HepG2 (cell line): ENCODE data around the gene PSEN2. TPM values are rescaled to one million over a fixed set of nuclear protein-coding genes. Genes with fewer than 3 reads are reported as not detected.

Experiments
- ETV5 ChIP-seq: IDR thresholded peaks from 2 replicates; pipeline ENCODE4 v1.6.1; 2018; ENCODE audit warnings: missing biosample characterization, missing genetic modification reagents, inconsistent platforms, borderline replicate concordance
- RAD21 ChIP-seq: fragments of 450-650 bp; formaldehyde crosslinking; IDR thresholded peaks from 2 replicates; pipeline ENCODE4 v1.5.0; 2020; ENCODE audit warnings: mild to moderate bottlenecking
- YY1 ChIP-seq: IDR thresholded peaks from 2 replicates; pipeline ENCODE4 v1.6.1; 2011; ENCODE audit warnings: low read length, low read depth, moderate library complexity, mild to moderate bottlenecking; ENCODE audit not compliant: insufficient read depth, insufficient replicate concordance
- ZBTB7B ChIP-seq: sonication (generic); formaldehyde crosslinking; IDR thresholded peaks from 2 replicates; pipeline ENCODE4 v1.4.0; 2020; ENCODE audit warnings: missing genetic modification reagents
- ZMYM4 ChIP-seq: sonication (generic); formaldehyde crosslinking; IDR thresholded peaks from 2 replicates; pipeline ENCODE4 v1.8.1; 2023; ENCODE audit warnings: mild to moderate bottlenecking, missing genetic modification reagents
- ZNF589 ChIP-seq: sonication (generic); formaldehyde crosslinking; conservative IDR thresholded peaks from 2 replicates; pipeline ENCODE4 v1.8.0; 2022; ENCODE audit warnings: mild to moderate bottlenecking, moderate library complexity, missing genetic modification reagents
- ZNF652 ChIP-seq: IDR thresholded peaks from 2 replicates; pipeline ENCODE4 v1.6.1; 2016; ENCODE audit warnings: low read depth, borderline replicate concordance
- polyA plus RNA-seq, 8 experiments: library from polyadenylated mRNA; depleted of rRNA in 3 of 8; stranded (reverse) in 7 of 8; unstranded in 1 of 8; fragments of >200 nt; fragmentation: Illumina TruSeq in 4 of 8; extraction: Trizol in 4 of 8; gene quantifications; 2 replicates each; pipeline versions ENCODE4 v1.2.1 to v1.2.3, GENCODE V29; 2011 to 2016; ENCODE audit warnings: low read depth in 4 of 8, missing spikeins in 1 of 8, mixed read lengths in 1 of 8; ENCODE audit not compliant: insufficient read depth in 1 of 8
- total RNA-seq, 5 experiments: library from RNA; depleted of rRNA; stranded (reverse); fragments of >200 nt; fragmentation: Illumina TruSeq; extraction: Trizol; gene quantifications; 2 replicates each; pipeline ENCODE4 v1.2.3, GENCODE V29; 2016; ENCODE audit warnings: low read depth in 1 of 5
- TF ChIP-seq, protein P1 (sequence below): sonication (generic); formaldehyde crosslinking; IDR thresholded peaks from 2 replicates; pipeline ENCODE4 v1.5.1; 2020; ENCODE audit warnings: mild to moderate bottlenecking, missing genetic modification reagents, moderate library complexity
- TF ChIP-seq, protein P2 (sequence below), 2 experiments: sonication (generic) in 1 of 2; formaldehyde crosslinking in 1 of 2; IDR thresholded peaks; 2 replicates each; pipeline versions ENCODE4 v1.4.0 to v1.6.1; 2016 to 2020; ENCODE audit warnings: borderline replicate concordance in 1 of 2, low read depth in 1 of 2, mild to moderate bottlenecking in 1 of 2, missing genetic modification reagents in 1 of 2
- TF ChIP-seq, protein P3 (sequence below): sonication (generic); formaldehyde crosslinking; IDR thresholded peaks from 2 replicates; pipeline ENCODE4 v1.5.0; 2020; ENCODE audit warnings: mild to moderate bottlenecking, missing genetic modification reagents
- TF ChIP-seq, protein P4 (sequence below): sonication (generic); formaldehyde crosslinking; IDR thresholded peaks from 2 replicates; pipeline ENCODE4 v1.5.0; 2020; ENCODE audit warnings: mild to moderate bottlenecking, missing genetic modification reagents, moderate library complexity

Gene PSEN2
- total and polyA plus RNA-seq, 2 of the 13 experiments (the other 11 are each of a cell fraction or from before 2014, with no cell fraction given), result 5.9 to 13.1 TPM

DNA sequence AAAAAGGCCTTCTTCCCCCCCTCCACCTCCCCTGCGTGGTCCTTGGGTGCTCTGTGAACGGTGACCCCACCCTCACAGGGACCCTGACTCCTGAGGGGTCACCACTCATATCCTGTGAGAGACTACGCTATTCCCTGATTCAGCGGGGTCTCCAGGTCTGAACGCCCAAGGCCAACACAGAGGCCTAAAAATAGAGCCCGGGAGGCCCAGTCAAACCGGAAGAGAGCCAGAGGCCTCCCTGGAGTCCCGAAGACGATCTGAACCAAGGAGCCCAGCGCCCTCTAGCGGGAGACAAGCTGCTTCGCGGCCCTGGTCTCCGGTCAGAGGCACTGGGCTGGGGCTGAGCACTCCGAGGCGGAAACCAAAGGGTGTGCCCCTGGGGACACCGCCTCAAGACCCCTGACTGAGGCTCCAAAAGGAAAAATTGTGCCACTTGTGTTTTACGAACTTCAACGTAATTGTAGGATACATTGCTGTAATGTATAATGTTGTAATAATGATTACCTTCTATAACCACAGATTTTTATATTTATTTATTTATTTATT is 42.4 kb upstream of the PSEN2 start (continued):
- TF ChIP-seq ZNF589 (CRISPR knock-in tag), result no peak
- peak; percentile 19 for TF ChIP-seq YY1
- peak; percentile 85 for TF ChIP-seq RAD21 (CRISPR knock-in tag)
- no peak for TF ChIP-seq ZBTB7B
- TF ChIP-seq ZMYM4 (CRISPR knock-in tag), result 0 out of 2 replicates have a peak, but pooled peaks have one; percentile 13
- TF ChIP-seq ZNF652 (CRISPR knock-in tag), result peak; percentile 57; the same call in 1 of the 2 replicates
- TF ChIP-seq, protein P1, sequence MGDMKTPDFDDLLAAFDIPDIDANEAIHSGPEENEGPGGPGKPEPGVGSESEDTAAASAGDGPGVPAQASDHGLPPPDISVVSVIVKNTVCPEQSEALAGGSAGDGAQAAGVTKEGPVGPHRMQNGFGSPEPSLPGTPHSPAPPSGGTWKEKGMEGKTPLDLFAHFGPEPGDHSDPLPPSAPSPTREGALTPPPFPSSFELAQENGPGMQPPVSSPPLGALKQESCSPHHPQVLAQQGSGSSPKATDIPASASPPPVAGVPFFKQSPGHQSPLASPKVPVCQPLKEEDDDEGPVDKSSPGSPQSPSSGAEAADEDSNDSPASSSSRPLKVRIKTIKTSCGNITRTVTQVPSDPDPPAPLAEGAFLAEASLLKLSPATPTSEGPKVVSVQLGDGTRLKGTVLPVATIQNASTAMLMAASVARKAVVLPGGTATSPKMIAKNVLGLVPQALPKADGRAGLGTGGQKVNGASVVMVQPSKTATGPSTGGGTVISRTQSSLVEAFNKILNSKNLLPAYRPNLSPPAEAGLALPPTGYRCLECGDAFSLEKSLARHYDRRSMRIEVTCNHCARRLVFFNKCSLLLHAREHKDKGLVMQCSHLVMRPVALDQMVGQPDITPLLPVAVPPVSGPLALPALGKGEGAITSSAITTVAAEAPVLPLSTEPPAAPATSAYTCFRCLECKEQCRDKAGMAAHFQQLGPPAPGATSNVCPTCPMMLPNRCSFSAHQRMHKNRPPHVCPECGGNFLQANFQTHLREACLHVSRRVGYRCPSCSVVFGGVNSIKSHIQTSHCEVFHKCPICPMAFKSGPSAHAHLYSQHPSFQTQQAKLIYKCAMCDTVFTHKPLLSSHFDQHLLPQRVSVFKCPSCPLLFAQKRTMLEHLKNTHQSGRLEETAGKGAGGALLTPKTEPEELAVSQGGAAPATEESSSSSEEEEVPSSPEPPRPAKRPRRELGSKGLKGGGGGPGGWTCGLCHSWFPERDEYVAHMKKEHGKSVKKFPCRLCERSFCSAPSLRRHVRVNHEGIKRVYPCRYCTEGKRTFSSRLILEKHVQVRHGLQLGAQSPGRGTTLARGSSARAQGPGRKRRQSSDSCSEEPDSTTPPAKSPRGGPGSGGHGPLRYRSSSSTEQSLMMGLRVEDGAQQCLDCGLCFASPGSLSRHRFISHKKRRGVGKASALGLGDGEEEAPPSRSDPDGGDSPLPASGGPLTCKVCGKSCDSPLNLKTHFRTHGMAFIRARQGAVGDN (CRISPR knock-in tag), result 0 out of 2 replicates have a peak, but pooled peaks have one; percentile 22
- TF ChIP-seq, protein P2, sequence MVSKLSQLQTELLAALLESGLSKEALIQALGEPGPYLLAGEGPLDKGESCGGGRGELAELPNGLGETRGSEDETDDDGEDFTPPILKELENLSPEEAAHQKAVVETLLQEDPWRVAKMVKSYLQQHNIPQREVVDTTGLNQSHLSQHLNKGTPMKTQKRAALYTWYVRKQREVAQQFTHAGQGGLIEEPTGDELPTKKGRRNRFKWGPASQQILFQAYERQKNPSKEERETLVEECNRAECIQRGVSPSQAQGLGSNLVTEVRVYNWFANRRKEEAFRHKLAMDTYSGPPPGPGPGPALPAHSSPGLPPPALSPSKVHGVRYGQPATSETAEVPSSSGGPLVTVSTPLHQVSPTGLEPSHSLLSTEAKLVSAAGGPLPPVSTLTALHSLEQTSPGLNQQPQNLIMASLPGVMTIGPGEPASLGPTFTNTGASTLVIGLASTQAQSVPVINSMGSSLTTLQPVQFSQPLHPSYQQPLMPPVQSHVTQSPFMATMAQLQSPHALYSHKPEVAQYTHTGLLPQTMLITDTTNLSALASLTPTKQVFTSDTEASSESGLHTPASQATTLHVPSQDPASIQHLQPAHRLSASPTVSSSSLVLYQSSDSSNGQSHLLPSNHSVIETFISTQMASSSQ (IDR thresholded peaks at IDR 0.05; ENCODE audit: low read depth), result no peak
- TF ChIP-seq, protein P2 (CRISPR knock-in tag; IDR thresholded peaks at IDR 0.05; ENCODE audit: borderline replicate concordance), result no peak
- TF ChIP-seq, protein P3, sequence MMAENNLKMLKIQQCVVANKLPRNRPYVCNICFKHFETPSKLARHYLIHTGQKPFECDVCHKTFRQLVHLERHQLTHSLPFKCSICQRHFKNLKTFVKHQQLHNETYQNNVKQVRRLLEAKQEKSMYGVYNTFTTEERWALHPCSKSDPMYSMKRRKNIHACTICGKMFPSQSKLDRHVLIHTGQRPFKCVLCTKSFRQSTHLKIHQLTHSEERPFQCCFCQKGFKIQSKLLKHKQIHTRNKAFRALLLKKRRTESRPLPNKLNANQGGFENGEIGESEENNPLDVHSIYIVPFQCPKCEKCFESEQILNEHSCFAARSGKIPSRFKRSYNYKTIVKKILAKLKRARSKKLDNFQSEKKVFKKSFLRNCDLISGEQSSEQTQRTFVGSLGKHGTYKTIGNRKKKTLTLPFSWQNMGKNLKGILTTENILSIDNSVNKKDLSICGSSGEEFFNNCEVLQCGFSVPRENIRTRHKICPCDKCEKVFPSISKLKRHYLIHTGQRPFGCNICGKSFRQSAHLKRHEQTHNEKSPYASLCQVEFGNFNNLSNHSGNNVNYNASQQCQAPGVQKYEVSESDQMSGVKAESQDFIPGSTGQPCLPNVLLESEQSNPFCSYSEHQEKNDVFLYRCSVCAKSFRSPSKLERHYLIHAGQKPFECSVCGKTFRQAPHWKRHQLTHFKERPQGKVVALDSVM (CRISPR knock-in tag), result peak; percentile 92
- peak; percentile 32; the same call in 1 of the 2 replicates for TF ChIP-seq ETV5
- TF ChIP-seq, protein P4, sequence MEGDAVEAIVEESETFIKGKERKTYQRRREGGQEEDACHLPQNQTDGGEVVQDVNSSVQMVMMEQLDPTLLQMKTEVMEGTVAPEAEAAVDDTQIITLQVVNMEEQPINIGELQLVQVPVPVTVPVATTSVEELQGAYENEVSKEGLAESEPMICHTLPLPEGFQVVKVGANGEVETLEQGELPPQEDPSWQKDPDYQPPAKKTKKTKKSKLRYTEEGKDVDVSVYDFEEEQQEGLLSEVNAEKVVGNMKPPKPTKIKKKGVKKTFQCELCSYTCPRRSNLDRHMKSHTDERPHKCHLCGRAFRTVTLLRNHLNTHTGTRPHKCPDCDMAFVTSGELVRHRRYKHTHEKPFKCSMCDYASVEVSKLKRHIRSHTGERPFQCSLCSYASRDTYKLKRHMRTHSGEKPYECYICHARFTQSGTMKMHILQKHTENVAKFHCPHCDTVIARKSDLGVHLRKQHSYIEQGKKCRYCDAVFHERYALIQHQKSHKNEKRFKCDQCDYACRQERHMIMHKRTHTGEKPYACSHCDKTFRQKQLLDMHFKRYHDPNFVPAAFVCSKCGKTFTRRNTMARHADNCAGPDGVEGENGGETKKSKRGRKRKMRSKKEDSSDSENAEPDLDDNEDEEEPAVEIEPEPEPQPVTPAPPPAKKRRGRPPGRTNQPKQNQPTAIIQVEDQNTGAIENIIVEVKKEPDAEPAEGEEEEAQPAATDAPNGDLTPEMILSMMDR, result peak; percentile 87
